HG03159 (cell line): ENCODE measurements around the gene RNF145.

Experiments
- ATAC-seq: cut with Tn5 transposase; IDR thresholded peaks from one replicate; pipeline ENCODE4 v1.9.1; 2021; ENCODE audit warnings: mild to moderate bottlenecking, moderate library complexity; ENCODE audit not compliant: unreplicated experiment

The RNF145 gene

DNA sequence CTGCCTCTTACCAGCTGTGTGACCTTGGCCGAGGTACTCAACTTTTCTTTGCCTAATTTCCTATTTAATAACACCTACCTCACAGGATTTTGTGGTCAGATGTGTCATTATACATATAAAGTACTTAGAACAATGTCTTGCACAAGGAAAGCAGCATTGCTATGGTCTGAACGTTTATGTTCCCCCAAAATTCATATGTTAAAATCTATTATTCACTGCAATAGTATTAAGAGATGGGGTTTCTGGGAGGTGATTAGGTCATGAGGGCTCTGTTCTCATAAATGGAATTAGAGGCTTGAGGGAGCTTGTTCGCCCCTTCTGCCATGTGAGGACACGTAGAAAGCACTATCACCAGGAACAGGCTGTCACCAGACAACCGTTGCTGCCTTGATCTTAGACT, 10.9 kb upstream of the RNF145 start:
- ATAC-seq = no peak

DNA sequence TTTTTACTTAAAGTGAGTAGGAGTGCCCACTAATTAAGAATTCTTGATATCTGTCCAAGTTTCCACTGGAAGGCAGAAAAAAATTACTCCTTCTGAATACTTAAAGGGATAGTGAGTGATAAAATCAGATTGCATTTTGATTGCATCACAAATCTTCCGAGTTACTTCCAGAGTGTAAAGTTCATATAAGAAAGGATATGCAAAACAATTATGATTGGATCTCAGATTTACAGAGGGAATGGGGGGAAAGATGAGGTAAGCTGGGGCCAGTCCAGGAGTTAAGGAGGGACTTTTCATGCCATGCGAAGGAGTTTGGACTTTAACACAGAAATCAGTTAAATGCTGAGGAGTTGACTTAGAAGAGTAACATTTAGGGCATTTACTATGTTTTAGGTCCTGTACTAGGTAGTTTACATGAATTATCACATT, 9.3 kb upstream of the RNF145 start:
- no peak for ATAC-seq

DNA sequence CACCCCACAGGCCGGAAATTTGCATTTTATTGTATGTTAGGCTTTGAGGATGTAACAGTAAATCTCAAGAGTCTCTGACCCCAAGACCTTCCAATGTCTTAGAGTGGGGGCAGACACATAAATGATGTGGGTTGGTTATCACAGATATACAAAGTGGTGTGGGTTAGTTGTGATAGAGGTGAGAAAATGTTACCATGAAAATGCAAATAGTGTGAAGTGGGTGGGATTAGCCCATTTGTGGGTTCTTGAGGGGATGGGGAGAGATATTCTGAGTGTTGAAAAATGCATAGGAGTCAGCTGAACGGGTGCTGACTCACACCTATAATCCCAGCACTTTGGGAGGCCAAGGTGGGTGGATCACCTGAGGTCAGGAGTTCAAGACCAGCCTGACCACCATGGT, 7.9 kb upstream of the RNF145 start:
- no peak for ATAC-seq

DNA sequence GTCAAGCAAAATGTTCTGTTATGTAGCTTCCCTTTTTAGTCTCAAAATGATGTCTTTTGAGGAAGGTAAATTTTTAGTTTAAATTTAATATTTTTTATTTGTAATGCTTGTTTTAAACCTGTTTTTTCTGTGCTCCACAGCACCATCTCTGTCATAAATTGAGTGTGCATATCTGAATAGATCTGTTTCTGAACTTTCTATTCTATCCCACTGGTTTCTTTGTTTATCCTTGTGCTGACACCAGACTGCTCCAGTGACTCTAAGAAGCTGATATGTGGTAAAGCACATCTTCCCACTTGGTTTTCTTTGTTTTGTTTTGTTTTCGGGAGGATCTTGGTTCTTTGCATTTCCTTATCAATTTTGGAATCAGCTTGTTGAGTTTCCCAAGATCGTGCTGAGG, 7.1 kb upstream of the RNF145 start:
- ATAC-seq = no peak

DNA sequence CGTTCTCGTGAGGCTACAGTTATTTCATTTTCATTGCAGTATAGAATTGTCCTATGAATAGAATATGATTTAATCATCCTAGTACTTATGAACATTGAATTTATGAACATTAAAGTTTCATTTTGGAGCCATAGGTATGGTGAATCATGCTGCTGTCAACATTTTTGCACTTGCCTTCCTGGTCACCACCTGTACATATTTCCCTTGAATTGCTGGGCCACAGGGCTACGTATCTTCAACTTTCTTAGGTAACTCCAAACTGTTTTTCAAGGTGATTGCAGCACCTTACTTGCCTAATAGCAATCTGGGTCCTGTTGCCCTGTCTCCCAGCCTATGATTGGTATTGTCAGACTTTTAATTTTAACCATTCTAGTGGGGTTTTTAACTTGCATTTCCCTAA, 6.5 kb upstream of the RNF145 start:
- no peak for ATAC-seq

DNA sequence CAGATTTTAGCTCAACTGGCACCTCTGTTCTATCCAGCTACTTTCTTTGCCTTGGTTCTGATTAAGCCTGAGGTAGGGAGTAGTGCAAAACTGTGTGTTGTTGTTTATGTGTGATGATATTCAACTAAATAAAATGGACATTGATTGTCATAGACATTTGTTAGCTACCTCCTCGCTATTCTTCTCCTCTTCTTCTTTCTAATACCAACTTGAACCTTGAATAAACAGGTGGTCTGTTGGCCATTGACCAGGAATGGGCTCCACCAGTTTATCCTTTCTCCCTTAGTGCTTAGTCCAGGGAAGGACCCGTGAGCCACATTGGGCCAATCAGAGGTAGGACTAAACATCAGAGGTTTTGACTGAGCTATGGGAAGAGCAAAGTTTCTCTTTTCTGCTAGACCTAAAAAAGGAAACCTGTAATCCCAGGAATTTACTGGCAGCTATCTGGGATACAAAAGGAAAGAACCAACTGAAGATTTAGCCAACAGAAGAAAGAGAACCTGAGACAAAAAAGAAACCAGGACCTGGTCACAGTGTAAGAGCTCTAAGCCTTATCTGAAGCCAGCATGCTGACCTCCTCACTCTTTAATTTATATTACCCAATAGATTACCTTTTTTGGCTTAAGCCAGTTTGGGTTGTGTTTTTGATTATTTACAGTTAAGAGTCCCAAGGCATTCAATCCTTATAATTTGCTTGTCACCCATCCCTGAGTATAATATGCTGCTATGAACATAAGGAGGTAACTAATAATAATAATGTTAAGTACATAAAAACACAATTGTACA, 5.3 kb upstream of the RNF145 start:
- ATAC-seq = no peak

DNA sequence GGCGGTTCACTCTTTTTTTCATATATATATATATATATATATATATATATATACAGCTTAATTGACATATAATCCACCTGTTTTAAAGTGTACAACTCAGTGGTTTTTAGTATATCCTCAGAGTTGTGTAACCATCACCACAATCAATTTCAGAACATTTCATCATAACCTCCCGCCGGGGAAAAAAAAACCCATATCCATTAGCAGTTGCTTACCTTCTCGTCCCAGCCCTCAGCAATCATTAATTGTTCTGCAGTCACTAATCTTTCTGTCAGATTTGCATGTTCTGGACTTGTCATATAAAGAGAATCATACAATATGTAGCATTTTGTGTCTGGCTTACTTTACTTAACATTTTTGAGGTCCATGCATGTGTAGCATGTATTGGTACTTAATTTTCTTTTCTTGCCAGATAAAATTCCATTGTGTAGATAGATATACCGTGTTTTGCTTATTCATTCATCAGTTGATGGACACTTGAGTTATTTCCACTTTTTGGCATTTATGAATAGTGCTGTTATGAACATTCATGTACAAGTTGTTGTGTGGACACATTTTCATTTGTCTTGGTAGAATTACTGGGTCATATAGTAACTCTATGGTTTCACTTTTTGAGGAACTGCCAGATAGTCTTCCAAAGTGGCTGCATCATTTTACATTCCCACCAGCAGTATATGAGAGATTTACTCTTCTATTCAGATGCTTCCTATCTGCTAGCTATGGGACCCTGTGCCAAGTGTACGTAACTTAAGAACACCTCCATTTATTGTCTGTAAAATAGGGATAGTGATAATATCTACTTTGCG, 3.5 kb upstream of the RNF145 start:
- ATAC-seq = no peak

DNA sequence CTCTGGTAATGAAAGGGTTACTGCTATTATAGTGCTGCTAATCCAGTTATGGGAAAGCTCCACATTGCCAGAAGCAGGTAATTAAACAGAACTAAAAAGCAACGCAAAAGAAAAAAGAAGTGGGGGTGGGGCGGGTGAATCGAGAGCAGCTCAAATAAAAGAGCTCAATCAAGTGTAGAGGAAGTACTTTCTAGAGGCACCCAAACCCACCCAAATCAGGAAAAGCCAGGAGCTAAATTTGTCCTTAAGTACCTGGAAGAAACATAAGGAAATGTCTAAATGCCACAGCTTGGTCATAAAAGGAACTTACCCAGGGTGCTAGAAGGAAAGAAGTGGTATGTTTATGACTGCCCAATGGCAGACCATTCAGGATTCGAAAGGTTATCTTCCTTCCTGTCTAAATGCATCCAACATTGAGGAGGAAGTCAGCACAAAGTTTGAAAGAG, 2.4 kb upstream of the RNF145 start:
- ATAC-seq = no peak

DNA sequence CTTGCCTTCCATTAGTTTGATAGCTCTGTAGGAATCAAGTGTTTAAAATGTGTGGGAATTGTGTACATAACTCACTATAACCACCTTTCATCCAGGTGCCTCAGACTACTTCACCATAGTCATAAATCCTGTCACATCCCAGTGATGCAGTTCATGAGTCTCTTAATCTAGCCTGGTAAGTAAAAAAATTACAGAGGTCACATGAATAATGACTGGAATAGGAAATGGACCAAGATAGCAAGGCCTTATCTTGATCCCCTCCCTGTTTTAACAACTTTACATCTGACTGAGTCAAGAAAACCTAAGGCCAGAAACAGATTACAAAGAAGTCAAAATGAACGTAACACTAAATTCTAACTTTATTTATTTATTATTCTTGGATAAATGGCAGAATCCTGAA, 1.5 kb upstream of the RNF145 start:
- no peak for ATAC-seq

DNA sequence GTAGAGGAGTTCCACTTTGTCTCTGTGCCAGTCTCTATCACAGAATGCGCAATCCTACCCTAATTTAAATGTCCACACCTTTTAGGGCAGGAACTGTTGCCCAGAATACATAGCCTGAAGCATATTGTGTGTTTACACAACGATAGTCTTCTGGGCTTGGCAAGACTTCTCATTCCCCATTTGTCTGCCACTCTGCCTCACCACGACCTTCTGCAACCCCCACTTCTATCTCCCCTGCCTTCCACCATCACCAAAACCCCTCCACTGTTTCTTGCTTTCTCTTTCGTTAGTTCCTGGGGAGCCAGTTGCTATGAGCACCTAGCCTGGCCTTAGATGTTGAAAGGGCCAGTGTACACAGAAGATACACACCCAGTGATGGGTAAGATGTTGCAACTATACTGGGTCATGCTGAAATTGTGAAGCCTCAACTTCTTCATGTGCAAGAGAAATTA, 883 bp upstream of the RNF145 start:
- no peak for ATAC-seq

DNA sequence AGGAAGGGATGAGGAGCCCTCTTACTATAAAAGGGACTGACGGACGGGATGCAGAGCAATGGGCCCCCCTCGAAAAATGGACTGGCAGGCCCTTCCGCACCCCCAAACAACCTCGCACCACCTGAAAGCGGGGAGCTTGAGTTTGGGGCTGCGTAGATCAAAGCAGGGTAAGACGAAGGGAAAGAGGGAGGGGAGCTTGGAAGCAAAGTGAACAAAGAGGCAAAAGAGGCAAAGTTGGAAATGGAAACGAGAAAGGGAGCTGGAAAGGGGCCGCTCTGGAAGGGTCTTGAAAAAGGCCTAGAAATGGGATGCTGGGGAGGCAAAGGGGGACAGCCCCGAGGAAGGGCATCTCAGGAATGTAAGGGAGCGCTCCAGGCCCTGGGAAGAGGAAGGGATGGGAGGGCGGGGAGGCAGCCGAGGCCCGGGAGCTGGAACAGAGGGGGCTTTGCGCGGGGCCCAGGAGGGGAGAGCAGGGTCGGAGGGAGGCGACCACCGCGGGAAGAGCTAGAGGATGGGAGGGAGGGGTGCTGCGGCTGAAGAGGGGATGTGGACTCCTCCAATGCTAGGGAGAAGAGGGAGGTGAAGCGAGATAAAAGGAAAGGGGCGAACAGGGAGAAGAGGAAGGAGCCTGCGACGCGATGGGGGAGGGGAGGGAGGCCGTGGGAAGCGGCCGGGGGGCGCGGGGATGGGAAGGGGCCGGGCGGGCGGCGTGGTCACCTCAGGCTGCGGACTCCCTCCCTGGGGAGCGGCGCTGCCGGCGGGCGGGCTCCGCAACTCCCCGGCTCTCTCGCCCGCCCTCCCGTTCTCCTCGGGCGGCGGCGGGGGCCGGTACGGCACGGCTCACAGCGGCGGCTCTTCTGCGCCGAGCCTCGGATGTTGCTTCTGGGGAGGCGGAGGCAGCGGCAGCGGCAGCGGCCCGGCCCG, 577 bp downstream of the RNF145 start:
- peak; percentile 21 for ATAC-seq

DNA sequence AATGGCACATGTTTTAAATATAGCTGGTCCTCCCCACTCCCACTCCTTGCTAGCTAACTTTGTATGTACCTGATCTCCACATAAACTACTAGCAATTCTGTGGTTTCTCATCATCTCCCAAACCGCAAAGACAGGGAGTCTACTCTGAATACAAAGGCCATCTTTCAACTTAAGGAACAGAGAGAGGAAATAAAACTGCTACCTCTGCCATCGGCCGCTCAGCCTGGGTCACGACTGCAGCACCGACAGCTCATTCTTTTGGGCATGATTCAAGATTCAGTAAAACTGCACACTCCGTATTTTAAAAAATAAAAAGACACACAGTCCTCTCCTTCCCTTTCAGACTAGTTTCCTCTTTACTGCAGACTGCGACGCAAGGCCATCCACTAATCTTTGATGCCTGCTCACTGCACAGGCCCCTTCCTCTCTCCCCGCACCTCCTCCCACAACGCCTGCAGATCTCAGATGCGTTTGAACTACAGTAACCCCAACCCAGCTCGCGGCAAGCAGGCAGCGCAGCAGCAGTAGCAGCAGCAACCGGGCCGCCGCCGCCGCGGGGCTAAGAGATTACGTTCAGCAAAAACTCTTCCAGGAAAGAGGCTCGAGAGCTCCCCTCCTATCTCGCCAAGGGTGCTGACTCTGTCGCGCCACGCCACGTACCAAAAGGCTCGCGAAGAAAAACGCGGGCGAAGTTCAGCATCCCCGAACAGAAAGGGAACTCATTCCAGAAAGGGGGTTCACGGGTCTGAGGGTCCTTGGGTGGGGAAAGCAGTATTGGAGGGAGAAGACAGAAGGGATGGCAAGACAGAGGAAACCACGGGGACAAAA, 1.5 kb downstream of the RNF145 start:
- ATAC-seq = peak; percentile 48

DNA sequence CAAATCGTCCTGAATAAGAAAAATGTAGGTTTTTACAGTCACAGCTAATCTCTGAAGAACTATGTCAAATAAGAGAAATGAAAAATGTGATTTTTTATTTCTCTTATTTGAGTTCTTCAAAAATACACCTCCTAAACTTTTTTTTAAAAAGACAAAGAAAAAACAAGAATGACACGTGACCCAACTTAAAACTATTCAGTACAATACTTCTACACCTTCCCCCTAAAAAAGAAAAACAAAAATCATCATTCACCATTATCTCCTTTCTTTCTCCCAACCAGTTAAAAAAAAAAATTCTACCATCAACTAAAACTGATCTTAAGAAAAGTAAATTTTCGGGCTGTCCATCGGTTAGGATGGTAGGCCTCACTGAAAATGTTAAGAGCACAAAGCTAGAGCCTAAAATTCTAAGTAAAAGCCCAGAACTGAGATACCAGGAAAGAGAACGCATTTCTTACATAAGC, 2.1 kb downstream of the RNF145 start:
- ATAC-seq = peak; percentile 1

DNA sequence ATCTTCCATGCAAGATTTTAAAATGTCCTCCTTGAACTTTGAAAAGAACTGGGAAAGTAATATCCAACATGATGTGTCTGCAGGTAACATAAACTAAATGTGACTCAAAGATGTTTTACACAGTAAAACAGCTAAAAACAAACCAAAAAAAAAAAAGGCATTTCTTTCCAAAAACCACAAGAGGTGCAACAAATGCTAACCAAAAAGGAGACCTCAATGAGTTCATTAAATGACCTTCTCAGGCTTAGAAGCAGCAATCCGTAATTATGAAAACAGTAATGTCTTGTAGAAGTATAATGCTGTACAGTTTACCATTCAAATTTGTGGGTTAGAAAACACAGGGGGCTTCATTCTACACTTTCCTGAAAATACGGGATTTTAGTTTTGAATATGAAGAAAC, 2.5 kb downstream of the RNF145 start:
- no peak for ATAC-seq

DNA sequence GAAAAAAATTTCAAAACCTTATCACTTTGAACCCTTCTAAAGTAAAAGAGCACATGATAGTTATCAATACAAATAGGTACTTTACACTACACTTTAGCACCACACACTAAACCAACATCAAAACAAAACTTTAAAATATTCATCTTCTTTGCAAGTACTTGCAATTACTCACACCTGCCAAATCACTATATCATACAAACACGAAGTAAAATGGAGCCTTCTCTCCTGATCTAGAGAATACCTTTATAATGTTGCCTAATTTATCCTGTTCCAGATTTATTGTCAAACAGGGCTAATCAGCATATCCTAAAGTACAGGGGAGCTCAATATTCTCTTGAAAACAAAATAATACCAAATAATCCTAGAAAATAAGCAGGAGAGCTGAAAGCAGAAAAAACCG, 3.0 kb downstream of the RNF145 start:
- ATAC-seq = no peak

DNA sequence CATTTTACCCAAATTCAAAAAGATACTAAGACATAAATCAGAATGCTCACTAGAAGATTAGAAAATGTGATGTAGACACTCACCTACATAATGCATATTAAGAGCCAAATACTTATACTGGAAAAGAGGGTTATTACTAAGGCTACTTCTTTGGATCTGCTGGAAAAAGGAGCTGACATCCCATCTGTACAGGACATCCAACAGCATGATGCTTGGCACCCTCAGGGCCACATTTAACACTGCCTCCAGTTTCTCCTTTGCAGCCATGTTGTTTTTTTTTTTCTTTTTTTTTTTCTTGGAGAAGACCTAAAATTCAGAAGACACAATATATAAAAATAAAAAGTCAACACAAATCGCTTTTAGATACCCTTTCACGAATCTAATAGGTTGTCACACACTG, 6.0 kb downstream of the RNF145 start:
- no peak for ATAC-seq

DNA sequence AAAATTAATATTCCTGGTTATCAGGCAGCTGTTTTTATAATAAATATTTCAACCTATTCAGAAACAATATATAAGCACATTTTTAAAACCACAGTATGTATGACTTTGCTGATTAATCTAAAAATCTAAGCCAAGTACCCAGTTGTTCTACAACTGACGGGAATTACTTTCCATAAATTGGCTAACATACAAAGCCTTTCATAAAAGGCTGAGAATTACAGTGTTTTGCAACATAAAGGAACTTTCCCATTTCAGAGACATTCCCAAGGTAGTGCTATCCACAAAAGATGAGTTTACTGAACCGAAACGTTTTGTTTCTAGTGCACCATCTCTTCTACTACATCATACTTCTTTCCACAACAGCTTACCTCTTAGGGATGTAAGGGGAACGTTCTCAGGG, 7.2 kb downstream of the RNF145 start:
- ATAC-seq = no peak

DNA sequence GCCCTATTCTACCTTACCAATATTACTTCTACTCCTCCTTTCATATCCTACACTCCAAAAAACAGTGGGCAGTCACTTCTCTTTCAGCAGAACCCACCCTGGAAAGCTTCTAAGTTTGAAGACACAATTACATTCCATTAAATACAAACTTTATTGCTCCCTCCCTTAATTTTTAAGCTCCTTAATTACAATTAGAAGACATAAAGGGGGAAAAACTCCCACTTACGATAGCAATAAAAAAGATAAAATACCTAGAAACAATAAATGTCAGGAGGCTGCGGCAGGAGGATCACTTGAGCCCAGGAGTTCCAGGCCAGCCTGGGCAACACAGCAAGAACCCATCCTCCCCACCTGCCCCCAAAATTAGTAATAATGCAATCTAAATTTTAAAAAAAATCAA, 9.6 kb downstream of the RNF145 start:
- no peak for ATAC-seq

DNA sequence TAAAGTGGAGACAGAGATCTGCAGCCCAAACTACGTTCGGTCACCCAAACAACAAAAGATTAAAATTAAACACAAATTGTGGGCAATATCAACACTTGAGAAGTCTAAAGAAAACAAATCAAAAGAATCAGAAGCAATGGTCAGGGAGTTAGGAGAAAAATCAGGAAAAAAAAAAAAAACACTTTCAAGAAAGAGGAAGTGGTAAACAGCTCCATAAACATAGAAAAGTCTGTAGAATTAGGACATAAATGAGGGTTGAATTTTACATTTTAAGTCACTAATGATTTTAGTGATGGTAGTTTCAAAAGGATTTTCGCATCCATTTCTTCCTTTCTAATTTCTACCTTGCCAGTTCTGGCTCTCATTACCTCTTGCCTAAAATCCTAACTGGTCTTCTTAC, 10.1 kb downstream of the RNF145 start:
- ATAC-seq = no peak
